ENCODE data around the gene EMX2.
"Not testable (repeated sequence)": the region's sequence is repeated elsewhere in the genome, so short reads cannot be mapped to it uniquely, and the experiment has no call there.

The EMX2 gene

DNA sequence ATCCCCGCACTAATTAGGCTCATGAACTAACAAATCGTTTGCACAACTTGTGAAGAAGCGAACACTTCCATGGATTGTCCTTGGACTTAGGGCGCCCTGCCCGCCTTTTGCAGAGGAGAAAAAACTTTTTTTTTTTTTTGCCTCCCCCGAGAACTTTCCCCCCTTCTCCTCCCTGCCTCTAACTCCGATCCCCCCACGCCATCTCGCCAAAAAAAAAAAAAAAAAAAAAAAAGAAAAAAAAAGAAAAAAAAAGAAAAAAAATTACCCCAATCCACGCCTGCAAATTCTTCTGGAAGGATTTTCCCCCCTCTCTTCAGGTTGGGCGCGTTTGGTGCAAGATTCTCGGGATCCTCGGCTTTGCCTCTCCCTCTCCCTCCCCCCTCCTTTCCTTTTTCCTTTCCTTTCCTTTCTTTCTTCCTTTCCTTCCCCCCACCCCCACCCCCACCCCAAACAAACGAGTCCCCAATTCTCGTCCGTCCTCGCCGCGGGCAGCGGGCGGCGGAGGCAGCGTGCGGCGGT, at the start of gene EMX2:
TSS of gene EMX2 (plus strand) at position 41 of the 519 bp plus-strand sequence. CDS start 522 bp downstream, outside the sequence.
- DNase-seq = no peak

DNA sequence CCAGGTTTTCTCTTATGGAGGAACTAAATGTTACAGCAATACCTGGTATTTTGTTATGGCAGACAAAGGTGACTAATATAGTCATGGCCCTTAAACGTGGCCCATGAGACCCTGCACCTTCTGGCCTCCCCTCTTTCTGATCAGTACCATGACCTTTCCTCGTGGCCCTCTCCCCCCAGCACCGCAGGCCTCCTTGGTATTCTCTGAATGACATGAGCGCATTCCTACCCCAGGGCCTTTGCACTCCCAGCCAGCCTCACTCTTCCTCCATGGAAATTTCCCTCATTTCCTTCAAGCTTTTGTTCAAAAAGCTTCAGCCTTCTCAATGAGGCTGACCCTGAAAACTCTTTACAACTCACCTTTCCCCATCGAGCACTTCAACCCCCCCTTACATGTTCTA, 46.5 kb upstream of the EMX2 start:
- peak; percentile 27 for DNase-seq

DNA sequence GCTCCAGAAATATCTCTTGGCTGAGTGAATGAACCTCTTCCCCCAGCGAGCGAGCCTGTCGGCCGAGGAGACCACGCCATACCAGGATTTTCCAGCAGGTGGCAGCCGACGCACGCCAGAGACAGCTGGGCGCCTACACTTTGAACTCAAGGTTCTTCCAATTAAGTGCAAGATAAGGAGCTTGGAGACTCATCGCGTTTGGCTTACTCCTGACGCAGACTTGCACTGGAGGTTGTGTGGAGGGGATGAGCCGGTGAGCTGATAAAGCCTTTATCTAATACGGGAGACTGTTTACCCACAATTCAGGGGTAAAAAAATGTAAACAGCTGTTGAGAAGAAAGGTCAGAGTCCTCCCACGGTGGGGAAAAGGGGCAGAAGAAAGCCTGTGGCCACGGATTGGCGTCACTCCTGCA, 45.9 kb upstream of the EMX2 start:
- DNase-seq = peak; percentile 88

DNA sequence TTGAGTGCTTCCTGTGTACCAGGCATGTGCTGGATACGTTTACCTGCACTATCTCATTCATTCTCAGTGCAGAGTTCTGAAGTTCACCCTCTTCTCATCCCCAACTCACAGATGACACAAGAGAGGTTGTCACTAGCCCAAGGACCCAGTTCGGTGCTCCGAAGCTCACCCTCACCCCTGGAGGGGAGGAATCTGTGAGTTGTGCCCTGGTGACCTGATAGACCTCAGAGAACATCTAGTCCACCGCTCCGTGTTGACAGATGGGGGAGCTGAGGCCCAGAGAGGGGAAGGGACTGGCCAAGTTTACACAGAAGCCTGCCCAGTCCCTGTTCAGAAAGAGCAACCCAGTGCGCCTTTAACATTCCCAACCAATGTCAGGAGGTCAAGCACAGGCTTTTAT, 44.8 kb upstream of the EMX2 start:
- DNase-seq = peak; percentile 31

DNA sequence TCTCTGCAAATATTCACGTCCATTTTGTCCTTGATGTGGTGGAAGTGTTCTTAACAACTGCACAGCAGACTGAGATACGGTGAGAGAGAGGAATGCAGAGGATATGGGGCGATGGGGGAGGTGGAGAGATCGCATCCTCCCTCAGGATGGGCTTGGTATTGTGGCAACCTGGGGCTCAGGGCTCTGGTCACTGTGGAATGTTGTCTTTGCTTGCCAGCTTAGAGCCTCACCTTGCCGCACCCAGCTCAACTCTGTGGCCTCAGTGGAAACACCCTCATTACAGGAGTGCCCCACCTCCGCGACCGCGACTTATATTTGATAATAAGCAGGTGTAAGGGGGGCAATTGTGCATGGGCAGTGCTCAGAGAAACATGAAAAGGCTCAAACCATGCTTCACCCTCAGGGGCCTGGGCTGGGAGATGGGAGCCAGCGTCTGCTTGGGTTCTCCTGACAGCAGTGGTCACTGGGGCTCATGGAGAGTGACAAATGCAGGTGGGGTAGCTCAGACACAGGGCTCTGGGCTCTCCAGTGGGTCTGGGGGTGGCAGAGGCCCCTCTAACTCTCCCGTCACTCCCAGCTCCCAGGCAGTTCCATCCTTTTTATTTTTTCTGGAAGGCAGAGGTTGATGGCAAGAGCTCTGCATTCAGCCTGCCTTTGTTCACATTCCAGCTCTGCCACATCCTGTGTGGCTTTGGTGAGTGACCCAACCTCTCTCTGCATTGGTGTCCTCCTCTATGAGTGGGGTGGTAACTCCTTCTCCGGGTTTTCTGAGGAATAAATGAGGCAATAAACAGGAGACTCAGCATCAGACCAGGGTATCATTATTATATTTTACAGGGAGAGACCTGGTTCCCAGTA, 43.1 kb upstream of the EMX2 start:
- DNase-seq = peak; percentile 44

DNA sequence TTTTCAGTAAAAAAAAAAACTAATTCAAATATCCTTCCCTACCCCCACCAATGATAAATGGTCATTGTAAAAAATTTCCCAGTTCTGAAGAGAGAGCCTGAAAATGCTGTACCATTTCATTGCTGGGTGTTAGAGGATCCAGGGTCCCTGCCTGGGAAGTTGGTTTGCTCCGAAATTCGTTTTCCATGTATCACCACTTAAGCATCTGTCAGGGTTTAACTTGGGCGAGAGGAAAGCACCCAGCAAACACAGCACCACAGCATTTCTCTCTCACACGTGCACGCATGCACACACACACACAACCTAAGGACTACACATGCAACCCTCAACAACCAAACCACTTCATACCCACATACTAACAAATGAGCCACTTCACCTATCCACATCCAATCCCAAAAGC, 42.1 kb upstream of the EMX2 start:
- peak; percentile 34 for DNase-seq

DNA sequence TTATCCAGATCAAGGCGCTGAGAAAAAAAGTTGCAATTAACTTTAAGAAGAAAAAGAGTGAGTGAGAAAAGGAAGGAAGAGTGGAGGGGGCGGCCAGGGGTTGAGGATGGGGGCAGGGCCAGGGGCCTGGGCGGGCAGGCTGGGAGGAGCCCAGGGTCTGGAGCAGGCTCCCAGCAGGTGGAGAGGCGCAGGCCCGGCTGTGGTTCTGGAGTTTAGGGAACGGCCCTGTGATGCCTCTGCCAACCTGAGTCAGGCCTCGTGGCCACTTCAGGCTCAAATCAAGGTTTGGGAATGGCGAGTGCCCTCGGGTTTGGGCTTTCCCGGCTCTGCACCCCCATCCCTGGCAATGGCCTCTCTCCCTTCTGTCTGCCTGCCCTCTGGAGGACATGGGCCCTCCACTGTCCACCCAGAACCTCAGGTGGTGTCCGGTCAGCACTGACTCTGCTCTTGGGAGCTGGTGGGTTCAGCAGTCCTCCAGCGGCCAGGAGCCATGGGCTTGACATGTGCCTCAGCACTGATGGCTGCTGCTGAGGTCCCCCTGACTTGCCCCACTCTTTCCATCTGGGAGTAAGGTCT, 41.0 kb upstream of the EMX2 start:
- peak; percentile 14 for DNase-seq

DNA sequence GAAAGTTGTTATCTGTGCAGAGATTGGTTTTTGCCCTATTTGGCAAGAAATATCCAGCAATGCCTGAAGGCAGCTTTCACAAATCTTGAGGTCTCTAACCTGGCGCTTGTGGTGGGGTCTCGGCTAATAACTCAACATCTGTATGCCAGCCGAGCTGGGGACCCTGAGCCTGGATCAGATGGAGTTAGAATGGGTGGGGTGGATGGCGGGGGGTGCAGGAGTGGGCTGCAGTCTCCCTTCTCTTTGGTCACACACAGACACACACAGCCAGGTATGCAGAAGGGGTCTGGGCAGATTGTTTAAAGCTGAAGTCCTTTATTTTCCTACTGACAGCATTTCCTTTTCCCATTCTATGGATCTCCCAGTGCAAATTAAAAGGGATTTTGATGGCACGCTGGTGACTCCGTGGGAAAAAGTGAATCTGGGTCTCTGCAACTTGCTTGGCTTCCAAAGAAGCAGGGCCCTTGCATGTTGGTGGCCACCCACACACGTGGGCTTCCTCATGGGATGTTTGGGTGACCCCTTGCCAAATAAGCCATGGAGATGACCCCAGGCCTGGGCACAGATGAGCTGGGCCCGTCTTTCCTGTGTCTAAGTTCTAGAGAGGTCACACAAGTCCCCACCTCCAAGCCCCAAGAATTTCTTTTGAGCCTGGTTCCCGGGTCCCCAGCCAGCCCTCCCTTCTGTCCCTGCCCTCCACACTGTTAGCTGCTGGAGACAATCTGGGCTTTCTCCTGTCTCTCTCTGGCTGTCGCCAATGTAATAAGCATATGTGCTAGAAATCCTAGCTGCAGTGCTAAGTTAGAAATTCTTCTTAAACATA, 39.9 kb upstream of the EMX2 start:
- DNase-seq = peak; percentile 31

DNA sequence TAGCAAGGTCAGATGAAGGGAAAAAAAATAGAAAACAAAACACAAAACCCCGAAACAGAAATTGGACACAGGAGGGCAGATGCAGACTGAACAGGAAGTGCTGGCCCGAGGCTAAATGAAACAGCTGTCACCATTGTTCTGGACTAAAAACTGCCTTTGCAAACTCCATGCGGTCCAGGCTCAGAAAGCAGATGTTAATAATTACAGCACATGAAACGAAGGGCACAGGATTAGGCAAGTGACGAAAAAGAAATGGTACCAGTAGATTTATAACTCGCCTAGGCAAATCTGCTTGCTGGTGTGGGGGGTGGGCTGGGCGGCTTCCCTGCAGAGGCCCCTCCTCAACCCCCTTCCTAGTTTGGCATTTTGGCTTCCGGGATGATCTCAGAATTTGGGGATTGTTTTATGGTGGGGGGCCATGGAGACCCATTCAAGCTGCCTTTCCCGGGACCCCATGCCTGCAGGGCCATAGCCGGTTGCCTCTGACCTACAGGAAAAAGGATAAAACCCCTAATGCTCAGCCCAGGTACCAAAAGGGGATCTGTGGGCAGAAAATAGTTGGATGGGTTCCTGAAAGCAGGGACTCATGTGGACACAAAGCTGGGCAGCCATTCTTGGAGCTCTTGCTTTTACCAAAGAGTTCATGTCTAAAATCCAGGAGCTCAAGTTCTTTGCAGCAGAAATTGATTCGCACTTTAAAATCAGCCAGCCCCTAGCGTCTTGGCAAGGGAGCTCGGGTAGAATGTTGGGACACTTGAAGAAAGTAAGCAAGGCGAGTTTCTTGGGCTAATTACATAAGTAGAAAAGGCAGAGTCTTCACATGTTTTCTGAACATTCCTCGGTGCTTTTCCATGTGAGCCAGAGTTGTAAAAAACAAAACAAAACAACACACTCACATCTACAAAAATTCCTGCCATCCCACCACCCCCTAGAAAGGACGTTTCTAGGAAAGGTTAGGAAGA, 39.0 kb upstream of the EMX2 start:
- peak; percentile 8 for DNase-seq

DNA sequence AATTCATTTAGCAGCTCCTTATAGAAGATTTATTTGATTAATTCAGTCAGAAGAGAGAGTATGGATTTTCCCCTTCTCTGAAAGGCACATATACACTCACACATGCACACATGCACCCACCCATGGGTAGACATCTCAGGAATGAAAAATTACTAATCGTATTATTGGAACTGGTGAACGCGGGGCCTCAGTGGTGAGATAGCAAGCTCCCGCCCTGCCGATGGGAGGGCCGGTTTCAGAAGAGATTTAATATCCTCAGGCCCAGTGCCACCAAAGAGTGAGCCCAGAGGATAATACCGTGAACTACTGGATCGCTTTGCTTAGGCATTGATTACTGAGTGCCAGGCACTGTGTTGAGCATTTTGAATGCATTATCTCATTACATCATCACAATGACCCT, 38.0 kb upstream of the EMX2 start:
- DNase-seq = no peak

DNA sequence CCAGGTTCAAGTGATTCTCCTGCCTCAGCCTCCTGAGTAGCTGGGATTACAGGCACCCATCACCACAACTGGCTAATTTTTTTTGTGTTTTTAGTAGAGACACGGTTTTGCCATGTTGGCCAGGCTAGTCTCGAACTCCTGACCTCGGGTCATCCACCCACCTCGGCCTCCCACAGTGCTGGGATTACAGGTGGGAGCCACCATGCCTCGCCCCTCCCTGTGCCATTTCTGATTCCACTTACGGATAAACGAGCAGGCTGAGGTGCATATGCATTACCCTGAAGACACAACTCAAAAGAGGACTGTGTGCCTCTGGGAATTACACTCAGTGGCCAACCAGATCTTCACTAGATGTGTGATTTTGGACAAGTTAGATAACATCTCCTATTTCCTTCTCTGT, 35.5 kb upstream of the EMX2 start:
- not testable (repeated sequence) for DNase-seq

DNA sequence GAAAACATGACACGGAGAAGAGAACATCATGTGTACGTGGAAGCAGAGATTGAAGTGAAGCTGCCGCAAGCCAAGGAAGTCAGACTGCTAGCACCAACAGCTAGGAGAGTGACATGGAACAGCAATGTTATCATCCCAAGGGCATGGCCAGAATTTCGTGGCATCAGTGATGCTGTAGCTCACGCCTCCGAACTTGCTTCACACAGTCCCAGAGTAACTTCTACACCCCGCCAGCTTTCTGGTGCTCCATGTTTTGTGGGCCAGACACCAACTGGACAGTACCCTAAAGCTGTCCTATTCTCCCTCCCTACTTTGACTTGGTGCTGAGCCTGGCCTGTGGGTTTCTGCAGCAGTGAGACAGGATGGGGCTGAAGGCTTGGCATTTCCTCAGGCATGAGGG, 33.0 kb upstream of the EMX2 start:
- no peak for DNase-seq

DNA sequence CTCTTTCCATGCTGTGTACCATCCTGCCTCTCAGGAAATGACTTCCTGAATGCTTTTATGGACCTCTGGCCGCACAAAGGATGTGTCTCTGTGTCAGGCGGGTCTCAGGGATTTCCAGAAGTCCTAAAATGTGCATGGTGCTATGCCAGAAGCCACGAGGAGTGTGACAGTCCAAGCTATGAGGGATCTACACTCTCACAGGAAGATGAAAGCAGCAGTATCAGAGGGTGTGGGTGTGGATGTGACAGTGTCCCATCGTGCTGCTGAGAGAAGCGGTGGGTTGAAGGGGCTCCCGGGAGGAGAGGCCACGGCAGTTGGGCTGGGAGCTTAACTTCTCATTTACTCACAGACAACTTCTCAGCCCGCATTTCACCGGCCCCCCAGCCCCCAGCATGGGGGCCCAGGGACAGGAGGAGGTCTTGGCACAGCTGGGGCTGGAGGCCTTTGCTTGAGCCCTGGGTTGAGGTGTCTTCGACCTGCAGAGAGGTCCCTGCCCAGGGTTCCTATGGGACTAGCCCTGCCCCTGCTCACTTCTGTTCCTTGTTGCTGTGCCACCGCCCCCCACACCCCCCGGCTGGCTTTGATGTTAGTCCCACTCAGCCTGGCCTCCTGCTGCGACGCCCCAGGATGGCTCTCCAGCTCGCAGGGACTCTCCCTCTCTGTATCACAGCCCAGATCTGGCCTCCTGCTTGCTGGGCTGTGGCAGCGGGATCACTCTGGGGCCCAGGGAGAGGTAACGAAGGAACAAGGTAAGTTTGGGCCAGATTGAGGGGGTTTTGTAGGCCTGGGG, 30.8 kb upstream of the EMX2 start:
- DNase-seq = no peak

DNA sequence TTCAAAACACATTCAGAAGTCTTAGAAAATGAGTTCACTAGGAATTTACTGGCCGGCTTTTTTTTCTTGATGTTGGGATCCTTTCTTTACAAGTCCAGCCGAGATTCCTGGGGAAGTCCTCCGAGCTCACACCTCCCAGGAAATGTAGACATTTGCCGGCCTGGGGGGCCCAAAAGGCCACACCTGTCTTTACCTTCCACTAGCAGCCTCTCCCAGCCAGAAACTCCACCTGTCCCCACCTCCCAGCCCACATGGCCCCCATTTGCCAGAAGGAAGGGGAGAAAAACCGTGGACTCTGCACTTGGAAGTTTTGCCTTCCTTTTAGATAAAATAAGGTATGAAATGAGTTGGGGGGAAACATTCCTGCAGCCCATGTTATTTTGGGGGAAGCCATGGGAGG, 27.6 kb upstream of the EMX2 start:
- no peak for DNase-seq

DNA sequence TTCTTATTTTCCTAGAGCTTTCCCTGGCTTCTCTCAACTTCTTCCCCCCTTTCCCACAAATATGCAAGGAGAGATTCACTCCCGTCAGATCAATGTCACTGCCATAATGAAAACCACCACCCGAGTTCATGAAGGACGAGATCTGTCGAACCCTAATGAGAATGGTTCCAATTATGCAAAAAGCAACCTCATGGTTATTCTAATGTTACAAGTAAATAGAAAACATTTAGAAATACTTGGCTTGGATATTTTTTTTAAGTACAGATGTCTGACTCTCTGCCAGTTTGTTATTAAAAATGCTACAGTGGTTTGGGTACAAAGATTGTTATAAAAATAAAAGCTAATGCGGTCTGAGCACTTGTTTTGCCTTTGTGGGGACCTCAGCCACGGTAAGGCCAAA, 25.9 kb upstream of the EMX2 start:
- DNase-seq = no peak

DNA sequence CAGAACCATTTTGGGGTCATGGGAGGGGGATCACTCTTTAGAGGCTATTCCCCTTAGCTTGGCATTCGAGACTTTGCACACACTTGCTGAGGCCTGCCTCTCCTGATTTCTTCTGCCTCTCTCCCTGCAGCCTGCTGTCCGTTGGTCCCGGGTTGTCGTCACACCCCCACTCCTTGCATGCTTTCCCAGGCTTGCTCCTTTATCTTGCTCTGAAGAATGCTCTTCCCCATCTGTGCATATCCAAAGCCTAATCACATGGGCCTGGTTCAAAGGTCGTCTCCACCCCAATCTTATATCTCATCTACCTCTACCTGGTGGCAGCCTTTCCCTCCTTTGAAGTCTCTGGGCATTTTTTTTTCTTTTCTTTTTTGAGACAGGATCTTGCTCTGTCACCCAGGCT, 24.3 kb upstream of the EMX2 start:
- no peak for DNase-seq

DNA sequence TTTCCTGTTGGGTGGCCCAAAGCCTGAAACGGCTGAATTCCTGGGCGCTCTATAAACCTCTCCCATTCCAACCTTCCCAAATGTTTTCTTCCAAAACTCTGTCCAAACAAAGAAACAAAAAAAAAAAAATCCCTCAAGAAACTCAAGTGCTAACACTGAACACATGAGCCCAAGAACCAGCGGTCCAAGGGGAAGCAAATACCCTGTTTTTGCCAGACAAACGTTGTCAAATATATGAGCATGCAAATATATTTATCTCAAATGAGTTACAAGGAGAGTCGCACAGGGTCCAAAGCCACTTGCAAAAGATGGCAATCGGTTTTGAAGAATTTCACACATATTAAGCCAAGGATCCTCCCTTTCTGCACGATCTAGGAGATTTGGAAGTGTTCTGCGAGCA, 23.3 kb upstream of the EMX2 start:
- no peak for DNase-seq

DNA sequence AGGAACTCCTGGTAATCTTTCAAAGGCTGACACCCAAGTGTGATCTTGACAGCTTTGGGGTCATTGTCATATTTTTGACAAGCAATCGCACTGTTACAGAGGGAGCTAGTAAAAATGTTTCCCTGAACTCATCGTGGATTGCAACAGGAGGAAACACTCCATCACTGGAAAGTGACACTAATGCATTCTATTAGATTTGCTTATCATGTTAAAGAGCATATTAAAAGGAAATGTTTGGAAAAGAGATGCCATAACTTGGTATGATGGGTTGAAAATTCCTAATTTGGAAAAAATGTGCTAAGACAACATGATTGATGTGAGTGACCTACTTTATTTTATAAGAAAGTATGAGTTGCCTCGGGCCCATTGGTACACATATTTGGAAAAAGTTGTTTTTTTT, 22.7 kb upstream of the EMX2 start:
- no peak for DNase-seq

DNA sequence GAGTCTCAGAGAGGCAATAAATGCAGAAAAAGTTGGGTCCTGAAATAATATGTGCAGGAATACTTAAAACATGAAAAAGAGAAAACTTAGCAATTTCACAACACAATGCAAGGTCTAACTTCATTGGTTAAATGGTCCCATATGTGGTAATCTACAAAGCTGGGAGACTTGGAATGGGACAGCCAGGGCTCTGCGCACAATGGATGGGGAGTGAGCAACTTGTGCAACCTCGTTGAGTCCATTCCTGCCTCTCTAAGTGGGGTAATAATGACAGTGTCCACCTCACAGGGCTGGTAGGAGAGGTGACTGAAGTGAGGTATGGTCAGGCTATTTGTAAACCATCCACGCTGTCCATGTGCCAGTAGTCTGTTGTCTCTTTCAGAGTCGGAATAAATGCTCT, 11.8 kb upstream of the EMX2 start:
- DNase-seq = no peak

DNA sequence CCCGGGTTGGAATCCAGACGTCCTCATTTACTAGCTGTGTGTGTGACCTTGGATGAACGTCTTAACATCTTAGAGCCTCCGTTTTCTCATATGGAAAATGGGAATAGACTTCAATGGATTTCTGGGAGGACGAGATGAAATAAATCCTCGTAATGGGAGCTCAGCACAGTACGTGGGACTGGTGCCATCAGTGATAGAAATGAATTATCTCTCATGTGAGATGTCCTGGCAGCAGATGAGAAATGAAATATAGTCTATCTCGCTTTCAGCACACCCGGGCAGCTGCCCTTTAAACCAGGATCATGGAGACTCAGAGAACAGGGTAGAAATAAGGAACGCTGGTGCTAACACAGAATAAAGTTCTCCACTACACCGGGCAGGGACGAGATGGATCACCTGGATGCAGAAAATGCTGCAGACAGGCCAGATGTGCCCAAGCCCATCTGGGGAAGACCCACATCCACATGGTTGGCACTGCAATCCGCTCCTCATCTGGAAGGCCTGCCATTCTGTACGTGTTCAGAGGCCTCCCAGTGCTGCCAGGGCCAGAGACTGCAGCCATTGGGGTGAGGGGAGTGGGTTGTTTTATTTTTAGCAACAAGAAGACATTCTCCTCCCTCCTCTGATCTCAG, 11.1 kb upstream of the EMX2 start:
- no peak for DNase-seq

DNA sequence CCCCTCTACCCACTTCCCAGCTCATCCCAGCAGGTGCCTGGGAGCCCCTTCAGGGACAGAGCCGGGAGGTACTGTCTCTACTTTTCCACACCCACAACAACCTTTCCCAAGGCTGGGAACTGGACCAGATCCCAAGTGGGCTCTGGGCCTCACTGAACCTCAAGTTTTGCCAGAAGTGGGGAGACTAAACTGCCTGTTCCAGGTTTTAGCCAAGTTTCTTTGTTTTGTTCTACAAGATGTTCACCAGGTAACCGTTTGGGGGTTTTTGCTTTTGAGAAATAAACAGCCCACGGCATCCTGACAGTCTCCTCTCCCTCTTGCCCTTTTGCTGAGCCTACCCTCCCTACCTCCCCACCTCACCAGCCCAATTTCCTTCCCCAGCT, 10.6 kb upstream of the EMX2 start:
- no peak for DNase-seq
